ENCODE results near the gene KRT78.
"Not testable (repeated sequence)": the region's sequence is repeated elsewhere in the genome, so short reads cannot be mapped to it uniquely, and the experiment has no call there.

The KRT78 gene

DNA sequence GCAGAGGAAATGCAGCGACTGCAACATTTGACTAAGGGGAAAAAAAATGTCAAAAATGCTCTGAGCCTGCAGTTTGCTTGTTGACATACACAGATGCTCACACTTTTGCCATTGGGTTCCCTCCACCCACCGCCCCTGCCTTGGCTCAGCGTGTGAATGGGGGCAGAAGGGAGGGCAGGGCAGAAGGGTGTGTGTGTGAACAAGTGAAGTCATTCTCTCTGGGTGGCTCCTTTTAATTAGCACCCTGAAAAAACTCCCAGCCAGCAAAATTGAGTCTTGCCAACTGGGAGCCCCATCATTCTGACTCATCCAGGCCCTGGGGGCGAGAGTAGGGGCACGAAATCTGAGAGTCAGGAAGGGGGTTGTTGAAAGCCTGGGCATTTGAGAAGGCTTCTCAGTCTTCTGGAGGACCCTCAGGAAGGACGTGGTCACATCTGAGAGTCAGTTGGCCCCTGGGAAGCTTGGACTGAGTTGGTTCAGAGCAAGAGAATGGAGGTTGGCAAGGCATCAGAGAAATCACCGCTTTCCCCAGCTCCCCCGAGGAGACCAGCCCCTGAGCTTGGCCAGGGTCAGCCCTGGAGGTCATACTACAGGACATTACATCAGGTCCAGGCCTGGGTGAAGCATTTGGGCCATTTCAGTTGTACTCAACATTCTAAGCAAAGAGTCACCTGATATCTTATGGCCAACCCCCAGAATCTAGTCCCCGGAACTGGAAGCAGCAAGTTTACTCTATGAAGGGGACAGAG lies 22.7 kb upstream of the KRT78 start:
- DNase-seq = peak; percentile 48 to 54

DNA sequence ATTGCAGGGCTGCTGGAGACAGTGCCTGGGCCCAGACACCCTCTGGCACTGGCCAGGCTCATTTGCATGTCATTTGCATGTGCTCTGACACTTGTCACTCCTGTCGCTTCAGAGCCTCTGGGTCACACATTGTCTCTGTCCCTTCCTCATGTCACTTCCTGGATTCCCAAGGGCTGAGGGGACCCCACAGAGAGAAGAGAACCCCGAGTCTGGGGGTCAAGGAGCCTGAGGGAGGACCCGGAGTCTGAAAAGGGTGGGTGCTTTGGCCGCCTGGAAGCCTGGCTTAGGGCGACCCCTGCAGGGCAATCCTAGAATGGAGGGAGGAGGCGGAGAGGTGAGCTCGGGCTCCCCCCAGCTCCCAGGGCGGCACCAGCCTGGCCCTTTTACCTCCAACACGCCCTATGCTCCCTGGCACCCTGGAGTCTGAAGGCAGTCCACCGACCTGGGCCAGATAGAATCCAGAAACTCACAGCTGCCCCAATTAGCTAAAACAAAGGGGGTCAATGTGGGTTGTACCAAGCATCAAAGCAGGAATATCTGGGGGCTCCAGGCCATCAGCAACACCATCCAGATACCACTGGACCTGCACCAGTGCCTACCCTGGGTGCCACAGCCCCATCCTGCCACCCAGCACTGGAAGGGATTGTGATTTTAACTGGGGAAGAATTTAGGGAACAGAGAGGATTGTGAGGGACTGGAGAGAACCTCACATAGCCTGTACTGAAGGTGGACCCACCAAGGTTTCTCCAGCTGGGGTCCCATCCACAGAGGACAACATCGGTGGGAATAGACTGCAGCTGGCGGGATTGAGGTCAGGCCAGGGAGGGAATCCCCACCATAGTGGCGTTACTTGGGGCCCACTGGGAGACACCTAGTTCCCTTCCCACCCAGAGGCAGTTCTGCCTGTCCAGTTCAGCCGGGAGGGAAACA lies 21.8 kb upstream of the KRT78 start:
- DNase-seq = peak; percentile 51 to 57

GRCh38 chr12:52867642-52868041 lies 18.8 kb upstream of the KRT78 start:
- DNase-seq = peak; percentile 87 to 91

GRCh38 chr12:52867152-52867551 lies 18.4 kb upstream of the KRT78 start:
- no peak for DNase-seq

- DNase-seq = peak; percentile 40 to 56
Measured at GRCh38 chr12:52865090-52865944, 16.5 kb upstream of the KRT78 start.

DNA sequence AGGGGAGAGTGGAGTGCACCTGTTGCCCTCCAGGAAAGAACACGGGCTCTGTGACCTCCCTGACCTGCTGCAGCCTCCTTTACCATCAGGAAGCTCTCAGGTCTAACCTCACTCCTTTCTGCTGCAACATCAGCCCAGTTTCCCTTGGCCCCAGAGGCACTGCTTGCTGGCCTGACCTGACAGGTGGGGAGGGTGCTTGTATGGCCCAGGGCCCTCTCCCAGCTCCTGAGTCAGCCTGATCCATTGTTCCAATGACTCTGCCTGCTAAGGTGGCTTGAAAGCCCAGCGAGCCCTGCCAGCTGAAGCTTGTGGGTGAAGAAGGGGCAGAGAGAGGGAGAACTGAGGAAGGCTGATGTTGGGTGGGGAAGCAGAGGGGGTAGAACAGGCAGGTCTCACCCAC lies 13.2 kb upstream of the KRT78 start:
- DNase-seq = no peak

DNA sequence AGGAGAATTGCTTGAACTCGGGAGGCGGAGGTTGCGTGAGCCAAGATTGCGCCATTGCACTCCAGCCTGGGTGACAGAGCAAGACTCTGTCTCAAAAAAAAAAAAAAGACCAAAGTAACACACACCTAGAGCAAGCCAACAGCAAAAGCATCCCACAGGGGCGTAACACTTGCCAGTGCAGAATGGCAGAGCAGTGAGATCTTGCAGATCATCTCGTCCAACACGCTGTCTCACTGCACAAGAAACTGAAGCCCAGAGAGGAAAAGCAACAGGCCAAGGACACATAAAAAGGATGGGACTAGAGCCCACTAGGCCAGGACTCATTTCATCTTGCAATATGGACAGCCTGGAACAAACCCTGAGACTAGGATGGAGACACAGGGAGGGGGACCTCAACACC lies 12.7 kb upstream of the KRT78 start:
- no peak for DNase-seq

DNA sequence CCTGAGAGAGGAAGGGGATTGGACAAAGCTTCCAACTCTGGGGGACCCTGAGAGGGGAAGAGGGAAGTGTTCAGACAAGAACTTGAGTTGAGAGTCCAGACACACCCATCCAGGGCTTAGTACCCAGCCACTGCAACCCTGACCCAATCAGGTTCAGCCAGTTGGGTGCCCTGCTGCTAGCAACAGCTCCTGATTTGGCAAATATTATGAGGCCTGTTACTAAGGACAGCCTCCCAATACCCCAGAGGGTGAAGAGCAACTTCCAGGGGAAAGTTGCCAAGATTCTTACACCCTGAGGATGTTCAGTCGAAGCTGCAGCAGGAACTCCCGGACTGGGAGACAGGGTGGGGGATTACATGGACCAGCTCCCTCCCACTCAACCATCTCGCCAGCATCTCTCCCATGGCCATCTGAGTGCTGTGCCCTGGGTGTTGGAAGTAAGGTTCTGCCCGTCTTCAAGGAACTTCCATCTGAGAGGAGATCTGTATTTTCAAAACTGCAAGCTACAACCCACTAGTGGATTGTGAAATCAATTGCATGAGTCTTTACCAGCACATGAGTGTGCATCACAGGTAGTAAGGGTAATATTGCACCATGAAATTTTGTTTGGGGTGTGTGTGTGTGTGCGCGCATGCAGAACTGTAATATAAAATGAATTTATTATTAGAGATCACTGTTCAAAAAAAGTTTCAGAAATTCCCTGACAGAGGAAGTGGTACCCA lies 11.5 kb upstream of the KRT78 start:
- peak; percentile 82 to 87 for DNase-seq

GRCh38 chr12:52857500-52857899 lies 8.7 kb upstream of the KRT78 start:
- no peak for DNase-seq

- no peak for DNase-seq
Measured at GRCh38 chr12:52856787-52857186, 8.0 kb upstream of the KRT78 start.

DNA sequence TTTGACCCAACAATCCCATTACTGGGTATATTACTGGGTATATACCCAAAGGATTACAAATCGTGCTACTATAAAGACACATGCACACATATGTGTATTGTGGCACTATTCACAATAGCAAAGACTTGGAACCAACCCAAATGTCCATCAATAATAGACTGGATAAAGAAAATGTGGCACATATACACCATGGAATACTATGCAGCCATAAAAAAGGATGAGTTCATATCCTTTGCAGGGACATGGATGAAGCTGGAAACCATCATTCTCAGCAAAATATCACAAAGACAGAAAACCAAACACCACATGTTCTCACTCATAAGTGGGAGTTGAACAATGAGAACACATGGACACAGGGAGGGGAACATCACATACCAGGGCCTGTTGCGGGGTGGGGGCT lies 7.3 kb upstream of the KRT78 start:
- DNase-seq = not testable (repeated sequence)

DNA sequence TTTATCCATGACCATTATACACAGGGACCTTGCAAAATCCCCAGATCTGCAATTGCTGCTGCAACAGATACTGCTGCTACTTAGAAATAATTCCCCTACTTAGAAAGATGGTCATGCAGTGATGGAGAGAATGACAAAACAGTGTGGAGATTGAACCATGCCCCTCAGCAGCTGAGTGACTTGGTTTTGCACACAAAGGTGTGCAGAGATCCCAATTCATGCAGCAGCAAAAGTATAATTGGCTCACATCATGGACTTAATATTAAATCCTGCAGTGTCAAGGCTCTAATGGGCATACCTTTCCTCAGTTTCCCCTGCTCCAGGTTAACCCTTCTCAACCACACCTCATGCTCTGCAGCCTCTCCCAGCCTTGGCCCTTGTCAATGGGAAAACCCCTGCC lies 3.0 kb upstream of the KRT78 start:
- DNase-seq = no peak

DNA sequence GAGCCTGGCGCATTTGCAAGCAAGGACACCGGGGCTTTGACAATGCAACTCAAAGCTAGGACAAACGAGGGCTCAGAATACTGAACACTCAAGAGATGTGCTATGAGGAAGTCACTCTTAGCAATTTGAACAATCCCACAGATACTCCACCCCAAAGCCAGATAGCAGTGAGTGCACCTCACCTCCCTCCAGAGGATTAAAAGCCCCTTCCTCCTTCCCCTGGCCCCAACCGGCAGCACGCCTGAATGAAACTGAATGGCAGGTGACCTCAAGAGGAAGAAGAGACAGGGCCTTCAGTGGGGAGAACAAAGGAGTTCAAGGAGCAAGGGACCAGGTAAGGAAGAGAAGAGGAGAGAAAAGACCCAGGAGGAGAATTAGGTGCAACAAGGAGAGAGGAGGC lies 1.9 kb upstream of the KRT78 start:
- no peak for DNase-seq

- no peak for DNase-seq
Measured at GRCh38 chr12:52849511-52849910, 717 bp upstream of the KRT78 start.

- peak; percentile 74 to 89 for DNase-seq
Measured at GRCh38 chr12:52847335-52848102, 1.3 kb downstream of the KRT78 start.

DNA sequence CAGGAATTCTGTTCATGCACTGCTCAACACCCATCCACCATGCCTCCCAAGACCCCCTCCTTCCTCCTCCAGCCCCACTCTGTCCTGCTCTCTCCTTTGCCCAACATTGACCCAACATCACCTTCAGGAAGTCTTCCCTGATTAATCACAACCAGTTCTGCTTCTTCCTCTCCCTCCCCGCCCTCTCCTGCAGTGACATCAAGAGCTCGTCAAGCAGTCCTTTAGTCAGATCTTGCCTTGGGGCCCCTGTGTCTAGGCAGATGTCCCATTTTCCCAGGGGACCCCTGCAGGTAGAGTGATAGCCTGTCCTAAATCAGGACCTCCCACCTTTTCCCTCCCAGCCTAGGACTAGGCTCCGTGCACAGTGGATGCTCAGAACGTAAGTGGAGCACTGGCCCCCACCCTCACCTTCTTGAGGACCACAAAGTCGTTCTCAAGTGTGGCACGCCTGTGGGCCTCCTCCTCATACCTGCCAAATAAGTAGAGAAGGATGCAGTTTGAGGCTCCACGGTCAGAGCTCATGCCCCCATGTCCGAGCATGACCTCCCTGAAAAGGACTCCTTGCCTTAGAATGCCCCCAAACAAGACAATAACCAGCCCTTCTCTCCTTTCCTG lies 2.3 kb downstream of the KRT78 start:
- peak; percentile 7 to 44 for DNase-seq

DNA sequence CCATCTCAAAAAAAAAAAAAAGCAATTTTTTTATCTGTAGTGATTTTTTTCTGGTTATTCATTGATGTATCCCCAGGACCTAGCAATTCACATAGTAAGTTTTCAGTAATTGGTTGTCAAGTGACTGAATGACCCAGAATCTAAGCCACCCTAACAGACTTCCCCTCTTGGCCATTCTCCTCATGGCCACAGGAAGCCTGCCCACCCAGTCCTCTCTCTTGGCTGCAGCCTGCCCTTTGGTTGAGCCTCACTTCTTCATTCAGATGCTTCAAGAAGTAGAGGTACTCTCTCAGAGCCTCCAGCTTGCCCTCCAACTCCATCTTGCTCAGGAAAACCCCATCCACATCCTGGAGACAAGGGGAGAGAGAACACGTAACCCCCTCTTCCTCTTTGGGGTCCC lies 2.8 kb downstream of the KRT78 start:
- peak; percentile 54 to 71 for DNase-seq

- no peak for DNase-seq
Measured at GRCh38 chr12:52844386-52844785, 4.4 kb downstream of the KRT78 start.

DNA sequence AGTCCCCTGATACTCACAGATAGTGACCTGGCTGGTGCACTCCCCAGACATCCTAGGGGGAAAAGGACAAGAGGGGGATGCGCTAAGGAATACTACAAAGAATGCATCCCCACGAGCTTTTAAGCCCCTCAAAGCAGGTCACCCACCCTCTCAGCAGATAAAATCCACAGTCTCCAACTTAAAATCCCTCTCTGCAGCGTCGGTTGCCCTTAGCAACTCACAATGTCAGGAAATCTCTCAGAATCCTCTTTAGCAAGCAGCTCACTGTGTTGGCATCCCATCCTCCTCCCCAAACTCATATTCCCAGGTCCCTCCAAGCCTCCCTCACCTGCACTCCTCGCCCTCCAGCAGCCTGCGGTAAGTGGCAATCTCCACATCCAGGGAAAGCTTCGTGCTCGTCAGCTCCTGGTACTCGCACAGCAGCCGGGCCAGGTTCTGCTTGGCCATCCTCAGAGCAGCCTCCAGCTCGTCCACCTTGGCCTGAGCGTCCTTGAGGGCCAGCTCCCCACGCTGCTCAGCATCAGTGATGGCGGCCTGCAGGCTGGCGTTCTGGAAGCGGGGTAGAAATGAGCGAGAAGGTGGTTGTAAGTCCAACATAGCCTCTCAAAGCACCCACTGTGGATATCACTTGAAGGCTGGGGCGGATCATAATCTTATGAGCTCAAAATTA lies 9.2 kb downstream of the KRT78 start:
- DNase-seq = no peak

Measured in inflammatory macrophage (primary cell).